GM10248 (cell line): ENCODE data around the gene LOXL3.

ENCODE experiments used
- CTCF ChIA-PET: fragments of 300-600 bp; sonication (Branson Sonifier 250); formaldehyde crosslinking; extraction: SDS; loops from one replicate; lab custom pipeline; 2021; ENCODE audit warnings: antibody characterized with exemption; lab: Yijun Ruan, JAX
- POLR2A ChIA-PET: fragments of 350-650 bp; sonication (Branson Sonifier 250); formaldehyde crosslinking; extraction: SDS; loops from one replicate; lab custom pipeline; 2020; ENCODE audit warnings: antibody characterized with exemption; lab: Yijun Ruan, JAX
- DNase-seq: peaks from one replicate; pipeline ENCODE4 v3.0.0; 2012; ENCODE audit errors: extremely low spot score
- TF ChIP-seq, protein P1 (sequence below): IDR thresholded peaks from 2 replicates; pipeline ENCODE4 v1.5.1; 2012; ENCODE audit warnings: mild to moderate bottlenecking, low read depth; ENCODE audit errors: extremely low read depth, missing control alignments, control extremely low read depth

LOXL3 gene

DNA sequence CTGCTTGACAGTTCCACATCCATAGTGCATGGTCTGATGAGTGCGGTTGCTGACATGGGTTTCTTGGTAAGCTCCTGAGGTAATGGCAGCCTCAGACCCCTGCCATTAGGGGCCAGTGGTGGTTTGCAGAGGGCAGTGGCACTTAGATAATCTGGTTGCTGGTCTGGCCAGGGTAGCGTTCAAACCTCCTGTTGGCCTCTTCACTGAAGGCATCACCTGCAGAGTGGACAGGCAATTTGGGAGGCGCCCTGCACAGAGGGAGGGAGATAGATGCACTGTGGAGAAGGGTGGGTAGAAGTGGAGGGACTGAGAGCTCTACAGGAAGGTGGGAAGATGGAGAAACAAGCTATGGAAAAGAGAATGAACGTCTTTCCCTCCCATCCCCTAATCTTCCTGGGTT is 20.3 kb downstream of the LOXL3 start:
- CTCF ChIA-PET = interaction anchor here (1.2 to 9.3 kb wide), 7 partner anchors 11 to 54 kb away, joined by 4 to 76 read pairs (median 16); partner anchors contain the start of genes CCDC142 and TTC31
- POLR2A ChIA-PET = no interaction called here
- TF ChIP-seq, protein P1, sequence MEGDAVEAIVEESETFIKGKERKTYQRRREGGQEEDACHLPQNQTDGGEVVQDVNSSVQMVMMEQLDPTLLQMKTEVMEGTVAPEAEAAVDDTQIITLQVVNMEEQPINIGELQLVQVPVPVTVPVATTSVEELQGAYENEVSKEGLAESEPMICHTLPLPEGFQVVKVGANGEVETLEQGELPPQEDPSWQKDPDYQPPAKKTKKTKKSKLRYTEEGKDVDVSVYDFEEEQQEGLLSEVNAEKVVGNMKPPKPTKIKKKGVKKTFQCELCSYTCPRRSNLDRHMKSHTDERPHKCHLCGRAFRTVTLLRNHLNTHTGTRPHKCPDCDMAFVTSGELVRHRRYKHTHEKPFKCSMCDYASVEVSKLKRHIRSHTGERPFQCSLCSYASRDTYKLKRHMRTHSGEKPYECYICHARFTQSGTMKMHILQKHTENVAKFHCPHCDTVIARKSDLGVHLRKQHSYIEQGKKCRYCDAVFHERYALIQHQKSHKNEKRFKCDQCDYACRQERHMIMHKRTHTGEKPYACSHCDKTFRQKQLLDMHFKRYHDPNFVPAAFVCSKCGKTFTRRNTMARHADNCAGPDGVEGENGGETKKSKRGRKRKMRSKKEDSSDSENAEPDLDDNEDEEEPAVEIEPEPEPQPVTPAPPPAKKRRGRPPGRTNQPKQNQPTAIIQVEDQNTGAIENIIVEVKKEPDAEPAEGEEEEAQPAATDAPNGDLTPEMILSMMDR = no peak
- DNase-seq = no peak

DNA sequence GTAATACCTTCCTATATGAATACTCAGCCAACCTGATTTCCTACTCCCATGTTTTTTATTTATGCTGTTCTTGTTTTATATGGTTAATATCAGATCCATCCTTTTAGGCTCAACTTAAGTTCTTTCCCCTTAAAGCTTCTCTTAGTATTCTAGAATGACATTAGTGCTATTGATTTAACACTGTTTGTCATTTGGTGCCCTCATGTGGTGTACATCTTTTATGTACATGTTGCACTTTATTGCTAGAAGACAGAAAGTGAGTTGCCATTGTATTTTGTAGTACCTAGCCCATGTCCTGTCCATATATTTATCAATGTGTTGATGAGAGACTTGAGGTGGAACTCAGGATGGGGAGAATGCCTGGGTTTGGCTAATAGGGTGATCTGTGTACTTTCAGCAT is 21.5 kb downstream of the LOXL3 start:
- POLR2A ChIA-PET = no interaction called here
- DNase-seq = no peak
- CTCF ChIA-PET = interaction anchor here (0.9 to 9.3 kb wide), 19 partner anchors 8 to 282 kb away, joined by 3 to 76 read pairs (median 9); partner anchors contain the start of genes CCDC142, MRPL53, PCGF1 and TTC31
- TF ChIP-seq, protein P1 = peak; percentile 41

DNA sequence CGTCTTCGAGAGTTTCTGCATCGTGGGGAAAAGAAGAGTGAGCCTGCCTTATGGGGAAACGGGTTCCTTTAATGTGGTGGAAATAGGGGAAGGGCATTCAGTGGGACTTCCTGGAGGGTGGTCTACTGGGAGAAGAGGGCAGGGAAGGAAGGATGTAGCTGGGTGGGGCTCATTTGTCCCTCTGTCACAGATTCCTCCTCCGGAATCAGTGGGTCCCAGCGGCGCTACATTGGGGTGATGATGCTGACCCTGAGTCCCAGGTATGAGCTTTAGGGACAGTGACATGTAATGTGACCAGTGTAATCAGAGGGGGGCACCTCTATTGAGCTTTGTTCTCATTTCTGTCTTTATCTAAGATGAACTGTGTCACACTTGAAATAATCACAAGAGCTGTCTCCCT is 22.1 kb downstream of the LOXL3 start:
- DNase-seq = no peak
- TF ChIP-seq, protein P1 = no peak
- ChIA-PET POLR2A (interaction anchor here (1.2 kb wide), 1 partner anchor 31 kb away, joined by 3 read pairs; no protein-coding TSS in a partner anchor), CTCF (interaction anchor here (0.7 to 9.3 kb wide), 21 partner anchors 9 to 282 kb away, joined by 3 to 76 read pairs (median 6); partner anchors contain the start of genes CCDC142, MRPL53, PCGF1 and TTC31)

DNA sequence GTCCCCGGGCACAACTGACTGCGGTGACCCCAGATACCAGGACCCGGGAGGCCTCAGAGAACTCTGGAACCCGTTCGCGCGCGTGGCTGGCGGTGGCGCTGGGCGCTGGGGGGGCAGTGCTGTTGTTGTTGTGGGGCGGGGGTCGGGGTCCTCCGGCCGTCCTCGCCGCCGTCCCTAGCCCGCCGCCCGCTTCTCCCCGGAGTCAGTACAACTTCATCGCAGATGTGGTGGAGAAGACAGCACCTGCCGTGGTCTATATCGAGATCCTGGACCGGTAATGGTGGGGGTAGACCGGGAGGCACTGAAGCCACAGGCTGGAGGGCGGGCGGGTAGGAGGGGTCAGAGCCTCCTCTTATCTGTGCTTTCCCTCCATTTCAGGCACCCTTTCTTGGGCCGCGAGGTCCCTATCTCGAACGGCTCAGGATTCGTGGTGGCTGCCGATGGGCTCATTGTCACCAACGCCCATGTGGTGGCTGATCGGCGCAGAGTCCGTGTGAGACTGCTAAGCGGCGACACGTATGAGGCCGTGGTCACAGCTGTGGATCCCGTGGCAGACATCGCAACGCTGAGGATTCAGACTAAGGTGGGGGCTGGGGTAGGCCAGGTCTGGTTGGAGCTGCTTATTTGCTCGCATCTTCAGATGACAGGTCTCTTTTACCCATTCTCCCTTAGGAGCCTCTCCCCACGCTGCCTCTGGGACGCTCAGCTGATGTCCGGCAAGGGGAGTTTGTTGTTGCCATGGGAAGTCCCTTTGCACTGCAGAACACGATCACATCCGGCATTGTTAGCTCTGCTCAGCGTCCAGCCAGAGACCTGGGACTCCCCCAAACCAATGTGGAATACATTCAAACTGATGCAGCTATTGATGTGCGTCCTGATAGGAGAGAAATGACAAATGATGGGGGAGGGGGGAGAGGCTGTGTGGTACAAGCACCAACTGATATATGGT is 23.2 kb downstream of the LOXL3 start:
- ChIA-PET POLR2A (interaction anchor here (0.6 to 2.3 kb wide), 9 partner anchors 9 to 417 kb away, joined by 3 to 12 read pairs (median 5); partner anchors contain the start of genes PCGF1 and WBP1), CTCF (interaction anchor here (0.7 to 9.3 kb wide), 20 partner anchors 10 to 281 kb away, joined by 3 to 76 read pairs (median 6); partner anchors contain the start of genes CCDC142, PCGF1, TTC31 and WBP1)
- TF ChIP-seq, protein P1 = no peak
- peak; percentile 82 for DNase-seq

DNA sequence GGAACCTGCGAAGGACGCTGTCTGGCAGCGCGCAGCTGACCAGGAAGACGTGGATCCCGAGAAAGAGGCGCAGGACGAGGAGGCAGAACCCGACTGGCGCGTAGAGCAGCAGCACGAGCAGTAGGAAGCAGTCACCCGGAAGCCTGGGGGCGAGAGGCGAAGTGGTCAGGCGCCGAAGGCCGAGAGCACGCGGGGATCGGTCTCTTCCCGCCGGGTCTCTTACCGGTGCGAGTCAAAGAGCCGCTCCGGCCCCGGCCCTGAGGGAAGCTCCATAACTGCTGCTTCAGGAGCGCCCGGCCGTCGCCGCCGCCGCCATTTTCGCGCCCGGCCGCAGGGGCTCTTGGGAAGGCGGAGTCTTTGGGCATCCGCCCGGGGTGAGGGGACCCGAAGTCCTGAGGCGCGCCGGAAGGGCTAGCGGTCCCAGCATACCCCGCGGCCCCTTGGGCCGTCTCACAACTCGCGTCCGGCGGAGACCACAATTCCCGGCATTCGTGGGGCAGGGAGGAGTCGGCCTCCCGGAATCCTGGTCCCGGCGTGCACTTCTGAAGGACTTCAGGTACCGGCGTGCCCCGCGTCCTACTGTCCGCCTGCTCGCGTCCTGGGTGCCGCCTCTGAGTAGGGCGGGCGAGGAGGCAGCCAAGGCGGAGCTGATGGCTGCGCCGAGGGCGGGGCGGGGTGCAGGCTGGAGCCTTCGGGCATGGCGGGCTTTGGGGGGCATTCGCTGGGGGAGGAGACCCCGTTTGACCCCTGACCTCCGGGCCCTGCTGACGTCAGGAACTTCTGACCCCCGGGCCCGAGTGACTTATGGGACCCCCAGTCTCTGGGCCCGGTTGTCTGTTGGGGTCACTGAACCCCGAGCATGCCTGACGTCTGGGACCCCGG is 24.1 kb downstream of the LOXL3 start, which contains the start of the genes AUP1 and HTRA2:
AUP1 (minus strand) TSS at position 350 of the 882 bp plus-strand sequence; CDS start at position 273, 77 bp downstream.
HTRA2 (plus strand) TSS at position 577 of the 882 bp plus-strand sequence; CDS start at position 651, 74 bp downstream.
- TF ChIP-seq, protein P1 = no peak
- DNase-seq = peak; percentile 98
- CTCF ChIA-PET = interaction anchor here (1.0 to 9.3 kb wide), 12 partner anchors 9 to 71 kb away, joined by 3 to 76 read pairs (median 8); partner anchors contain the start of genes CCDC142, PCGF1, TTC31 and WBP1
- POLR2A ChIA-PET = interaction anchor here (0.6 to 2.3 kb wide), 6 partner anchors 10 to 417 kb away, joined by 3 to 12 read pairs (median 5); partner anchors contain the start of genes PCGF1 and WBP1
